Mesendoderm (in vitro differentiated cells): ENCODE results near the gene LASP1.
A peak's percentile ranks its signal among the peaks of the same experiment; 100 is the strongest.

Source experiments
- DNase-seq: peaks from one replicate; pipeline ENCODE4 v3.0.0; 2013
- H2AK5ac ChIP-seq: 2 replicates; pipeline ENCODE4 v1.6.1; 2013; ENCODE audit warnings: low read length, inconsistent platforms
- H2BK120ac ChIP-seq: 2 replicates; pipeline ENCODE4 v1.6.1; 2013; ENCODE audit warnings: low read depth, mild to moderate bottlenecking, low read length, moderate library complexity, mixed read lengths
- H2BK15ac ChIP-seq: replicated peaks from 2 replicates; pipeline ENCODE4 v1.6.1; 2013; ENCODE audit warnings: low read depth, mild to moderate bottlenecking, moderate library complexity
- H2BK5ac ChIP-seq: 2 replicates; pipeline ENCODE4 v1.6.1; 2013; ENCODE audit warnings: low read length, inconsistent platforms
- H3K18ac ChIP-seq: 2 replicates; pipeline ENCODE4 v1.6.1; 2013; ENCODE audit warnings: mild to moderate bottlenecking, low read length, mixed read lengths
- H3K23ac ChIP-seq: one replicate; pipeline ENCODE4 v1.6.1; 2013; ENCODE audit warnings: low read length
- H3K27ac ChIP-seq: 2 replicates; pipeline ENCODE4 v1.5.1; 2013; ENCODE audit warnings: low read depth, mild to moderate bottlenecking, inconsistent platforms, low read length, moderate library complexity
- H3K27me3 ChIP-seq: 2 replicates; pipeline ENCODE4 v1.6.1; 2013; ENCODE audit warnings: low read length, control low read depth, mild to moderate bottlenecking, inconsistent platforms; ENCODE audit not compliant: insufficient read depth, poor library complexity
- H3K36me3 ChIP-seq: 2 replicates; pipeline ENCODE4 v1.6.1; 2013; ENCODE audit warnings: low read length, inconsistent platforms; ENCODE audit not compliant: control insufficient read depth, insufficient read depth
- H3K4ac ChIP-seq: one replicate; pipeline ENCODE4 v1.6.1; 2013; ENCODE audit warnings: low read depth, mild to moderate bottlenecking, low read length, moderate library complexity
- H3K4me1 ChIP-seq: 2 replicates; pipeline ENCODE4 v1.6.1; 2013; ENCODE audit warnings: low read depth, low read length, inconsistent platforms; ENCODE audit not compliant: control insufficient read depth
- H3K4me2 ChIP-seq: 2 replicates; pipeline ENCODE4 v1.6.1; 2013; ENCODE audit warnings: low read length
- H3K4me3 ChIP-seq: 2 replicates; pipeline ENCODE4 v1.5.1; 2013; ENCODE audit warnings: mild to moderate bottlenecking, low read length
- H3K56ac ChIP-seq: one replicate; pipeline ENCODE4 v1.6.1; 2013; ENCODE audit warnings: low read length
- H3K79me1 ChIP-seq: 2 replicates; pipeline ENCODE4 v1.6.1; 2013; ENCODE audit warnings: low read length, inconsistent platforms
- H3K79me2 ChIP-seq: 2 replicates; pipeline ENCODE4 v1.6.1; 2013; ENCODE audit warnings: mild to moderate bottlenecking, low read length; ENCODE audit not compliant: control insufficient read depth, insufficient read depth
- H3K9ac ChIP-seq: 2 replicates; pipeline ENCODE4 v1.6.1; 2013; ENCODE audit warnings: low read length, inconsistent platforms
- H4K5ac ChIP-seq: one replicate; pipeline ENCODE4 v1.6.1; 2013; ENCODE audit warnings: low read length
- H4K8ac ChIP-seq: one replicate; pipeline ENCODE4 v1.6.1; 2013; ENCODE audit warnings: low read depth, mild to moderate bottlenecking, control low read depth, low read length, moderate library complexity
- WGBS: extraction: QIAGEN DNeasy Blood & Tissue Kit; methylation state at CpG from one replicate; pipeline ENCODE4 v1.1.7; 2013; ENCODE audit warnings: low lambda C conversion rate, missing lambda C conversion rate; ENCODE audit not compliant: insufficient coverage; ENCODE audit errors: extremely low coverage; 5-methylcytosine and 5-hydroxymethylcytosine counted together

Gene LASP1

DNA sequence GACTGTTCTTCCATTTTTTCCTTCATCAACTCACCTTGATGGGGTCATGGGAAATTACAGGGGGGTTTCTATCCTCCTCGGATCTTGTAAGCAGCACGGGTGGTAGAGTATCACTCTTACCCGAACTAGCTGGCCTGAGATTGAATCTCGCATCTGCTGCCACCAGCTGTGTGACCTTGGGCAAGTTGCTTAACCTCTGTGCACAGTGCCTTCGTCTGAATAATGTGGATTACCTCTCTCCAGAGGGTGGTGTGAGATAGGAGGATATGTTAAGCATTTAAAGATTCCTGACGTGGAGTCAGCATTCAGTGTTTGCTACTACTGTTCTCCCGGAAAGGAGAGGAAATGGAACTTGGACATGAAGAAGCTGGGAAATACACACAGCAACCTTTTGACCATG lies 24.4 kb downstream of the LASP1 start:
- H3K18ac ChIP-seq, result no peak overlapping the region

DNA sequence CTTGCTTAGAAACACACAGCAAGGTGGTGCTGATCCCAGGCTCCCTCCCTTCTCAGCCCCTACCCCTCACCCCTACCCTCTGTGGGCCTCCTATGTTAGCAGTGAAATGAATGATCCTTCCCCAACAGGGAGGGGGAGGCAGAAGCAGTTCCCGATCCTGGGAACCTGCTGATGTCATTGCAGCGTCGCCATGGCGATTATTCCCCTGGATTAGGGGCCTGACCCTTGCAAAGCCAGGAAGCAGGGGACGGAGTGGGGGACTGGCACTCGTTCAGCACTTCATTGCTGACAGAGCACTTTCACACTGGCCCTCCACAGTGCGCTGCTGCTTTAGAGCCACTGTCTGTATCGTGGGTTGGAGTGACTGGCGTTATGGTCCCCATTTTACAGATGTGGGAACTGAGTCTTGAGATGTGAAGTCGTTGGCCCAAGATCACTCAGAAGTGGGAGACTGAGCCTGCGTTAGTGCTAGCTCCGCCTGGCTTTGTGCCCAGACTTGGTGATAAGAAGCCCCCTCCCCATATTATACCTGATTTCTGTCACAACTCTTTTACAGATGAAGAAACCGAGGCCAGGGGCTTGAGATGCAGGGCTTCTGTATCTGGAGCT lies 26.6 kb downstream of the LASP1 start:
- H4K5ac ChIP-seq, result no peak overlapping the region
- peak; percentile 82 for DNase-seq
- no peak overlapping the region for H4K8ac ChIP-seq
- H3K27me3 ChIP-seq, result no peaks in the 10 kb centered on the region
- H2AK5ac ChIP-seq, result no peak overlapping the region
- H2BK15ac ChIP-seq, result no peak overlapping the region
- H3K56ac ChIP-seq, result no peak overlapping the region
- H3K79me2 ChIP-seq, result no peaks in the 10 kb centered on the region
- H3K4me3 ChIP-seq, result no peak overlapping the region
- WGBS, result no CpG with 5 or more reads among the region's 13 CpGs
- H3K4me2 ChIP-seq, result no peak overlapping the region
- H3K36me3 ChIP-seq, result peaks cover 5% of the 10 kb centered on the region
- H2BK120ac ChIP-seq, result no peak overlapping the region
- no peak overlapping the region for H3K4ac ChIP-seq
- no peak overlapping the region for H3K23ac ChIP-seq
- H3K9ac ChIP-seq, result no peak overlapping the region
- H3K79me1 ChIP-seq, result peaks cover 12% of the 10 kb centered on the region
- H3K18ac ChIP-seq, result no peak overlapping the region
- H3K27ac ChIP-seq, result no peak overlapping the region
- H3K4me1 ChIP-seq, result peaks cover 3% of the 10 kb centered on the region
- H2BK5ac ChIP-seq, result no peak overlapping the region

More for the DNA sequence above, 24.4 kb downstream of the LASP1 start:
- Histone ChIP-seq H4K8ac (no peak overlapping the region), H3K4ac (no peak overlapping the region), H3K4me1 (no peaks in the 10 kb centered on the region), H2BK5ac (no peak overlapping the region), H3K79me1 (peaks cover 16% of the 10 kb centered on the region), H3K4me2 (no peak overlapping the region), H3K9ac (no peak overlapping the region), H2AK5ac (no peak overlapping the region), H3K23ac (no peak overlapping the region), H2BK120ac (no peak overlapping the region), H3K79me2 (no peaks in the 10 kb centered on the region), H3K36me3 (peaks cover 6% of the 10 kb centered on the region), H3K56ac (no peak overlapping the region), H3K27me3 (no peaks in the 10 kb centered on the region), H3K27ac (no peak overlapping the region), H2BK15ac (no peak overlapping the region), H3K4me3 (no peak overlapping the region), H4K5ac (no peak overlapping the region)
- no CpG with 5 or more reads among the region's 7 CpGs for WGBS
- peak; percentile 84 for DNase-seq

DNA sequence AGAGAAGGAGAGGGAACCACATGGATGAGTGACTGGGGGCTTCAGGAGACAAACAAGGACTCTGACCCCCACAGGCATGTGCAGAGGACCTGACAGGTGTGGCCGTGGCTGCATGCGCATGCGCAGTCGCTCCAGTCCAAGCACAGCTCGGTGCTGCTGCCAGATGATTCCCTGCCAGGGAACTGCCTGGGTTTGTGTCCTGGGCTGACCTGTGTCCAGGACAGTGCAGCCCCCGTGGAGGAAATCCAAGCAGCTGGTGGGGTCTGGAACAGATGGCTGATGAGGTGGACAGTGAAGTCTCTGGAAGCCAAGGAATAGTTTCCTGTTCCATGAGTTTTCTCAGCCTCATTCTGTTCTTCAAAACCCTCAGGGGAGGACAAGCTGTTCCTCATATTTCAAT lies 27.3 kb downstream of the LASP1 start:
- Histone ChIP-seq H3K27me3 (no peaks in the 10 kb centered on the region), H3K36me3 (peaks cover 4% of the 10 kb centered on the region), H3K79me2 (no peaks in the 10 kb centered on the region), H4K5ac (no peak overlapping the region), H3K18ac (no peak overlapping the region), H3K4me2 (no peak overlapping the region), H2BK120ac (no peak overlapping the region), H3K4me1 (peaks cover 4% of the 10 kb centered on the region), H3K79me1 (peaks cover 12% of the 10 kb centered on the region), H2AK5ac (no peak overlapping the region), H3K4me3 (no peak overlapping the region), H2BK5ac (no peak overlapping the region), H3K27ac (no peak overlapping the region), H3K56ac (no peak overlapping the region), H3K4ac (no peak overlapping the region), H3K9ac (no peak overlapping the region), H3K23ac (no peak overlapping the region), H4K8ac (no peak overlapping the region), H2BK15ac (no peak overlapping the region)
- DNase-seq, result no peak
- no CpG with 5 or more reads among the region's 6 CpGs for WGBS

DNA sequence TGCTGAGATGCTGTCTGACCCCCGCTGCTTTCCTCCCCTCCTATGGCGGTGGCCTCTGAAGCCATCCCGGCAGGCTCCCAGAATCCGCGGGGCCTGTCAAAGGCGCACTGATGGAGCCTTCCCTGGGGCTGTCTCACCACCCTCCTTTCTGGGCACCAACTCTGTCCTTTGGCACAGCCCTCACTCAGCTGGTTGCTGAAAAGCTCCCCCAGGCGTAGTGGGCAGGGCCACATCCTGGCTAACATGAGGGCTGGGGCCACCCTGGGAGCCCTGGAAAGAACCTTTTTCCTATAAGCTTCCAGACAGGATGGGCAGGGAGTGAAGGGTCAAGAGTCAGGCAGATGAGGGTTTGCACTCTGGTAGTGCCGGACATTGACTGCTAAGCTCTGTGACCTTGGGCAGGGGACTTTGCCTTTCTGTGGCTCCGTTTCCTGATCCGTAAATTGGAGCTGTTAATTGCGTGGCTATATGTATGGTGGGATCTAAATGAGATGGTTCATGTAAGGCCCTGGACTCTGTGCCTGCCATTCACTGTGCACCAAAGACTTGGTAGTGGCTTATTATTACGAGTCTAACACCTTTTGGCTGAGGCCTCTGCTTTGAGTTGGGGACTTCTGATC lies 27.9 kb downstream of the LASP1 start:
- Histone ChIP-seq H3K4me2 (no peak overlapping the region), H3K9ac (no peak overlapping the region), H3K36me3 (peaks cover 4% of the 10 kb centered on the region), H3K27me3 (no peaks in the 10 kb centered on the region), H3K79me2 (no peaks in the 10 kb centered on the region), H2BK5ac (no peak overlapping the region), H2BK15ac (no peak overlapping the region), H3K4me3 (no peak overlapping the region), H3K79me1 (peaks cover 12% of the 10 kb centered on the region), H3K27ac (no peak overlapping the region), H4K5ac (no peak overlapping the region), H2BK120ac (no peak overlapping the region), H2AK5ac (no peak overlapping the region), H3K4me1 (peaks cover 4% of the 10 kb centered on the region), H3K18ac (no peak overlapping the region), H4K8ac (no peak overlapping the region), H3K56ac (no peak overlapping the region), H3K4ac (no peak overlapping the region), H3K23ac (no peak overlapping the region)
- no CpG with 5 or more reads among the region's 12 CpGs for WGBS
- DNase-seq, result no peak

DNA sequence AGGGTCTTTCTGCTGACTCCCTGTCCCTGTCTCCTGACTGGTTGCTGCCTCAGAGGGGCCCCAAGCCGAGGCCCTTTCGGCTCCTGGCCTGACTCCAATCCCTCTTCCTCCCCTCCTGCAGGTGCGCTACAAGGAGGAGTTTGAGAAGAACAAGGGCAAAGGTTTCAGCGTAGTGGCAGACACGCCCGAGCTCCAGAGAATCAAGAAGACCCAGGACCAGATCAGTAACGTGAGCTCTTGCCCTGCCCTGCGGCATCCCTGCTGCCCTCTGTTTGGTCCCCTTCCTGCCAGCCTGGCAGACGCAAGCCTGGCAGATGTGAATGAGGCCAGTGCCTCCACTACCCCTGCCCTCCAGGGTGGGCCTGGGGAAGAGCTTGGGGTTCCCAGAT lies 28.4 kb downstream of the LASP1 start:
- H2BK15ac ChIP-seq, result no peak overlapping the region
- H3K79me2 ChIP-seq, result peaks cover 4% of the 10 kb centered on the region
- no peak overlapping the region for H2AK5ac ChIP-seq
- DNase-seq, result no peak
- no peak overlapping the region for H3K18ac ChIP-seq
- no peaks in the 10 kb centered on the region for H3K27me3 ChIP-seq
- peaks cover 15% of the 10 kb centered on the region for H3K79me1 ChIP-seq
- H3K56ac ChIP-seq, result no peak overlapping the region
- no peak overlapping the region for H3K27ac ChIP-seq
- no CpG with 5 or more reads among the region's 9 CpGs for WGBS
- H3K36me3 ChIP-seq, result no peaks in the 10 kb centered on the region
- no peak overlapping the region for H2BK120ac ChIP-seq
- H3K4me1 ChIP-seq, result peaks cover 4% of the 10 kb centered on the region
- H3K9ac ChIP-seq, result no peak overlapping the region
- no peak overlapping the region for H3K4ac ChIP-seq
- no peak overlapping the region for H3K4me3 ChIP-seq
- no peak overlapping the region for H4K5ac ChIP-seq
- no peak overlapping the region for H2BK5ac ChIP-seq
- H4K8ac ChIP-seq, result no peak overlapping the region
- no peak overlapping the region for H3K23ac ChIP-seq
- no peak overlapping the region for H3K4me2 ChIP-seq
